Activated naive CD8-positive, alpha-beta T cell treated with anti-CD3 and anti-CD28 coated beads, Interleukin-2, amount 50 U/mL, for 16 hours (primary cell): ENCODE data around the gene CC2D1A.
A peak's percentile ranks its signal among the peaks of the same experiment; 100 is the strongest.
"Not testable (repeated sequence)": the region's sequence is repeated elsewhere in the genome, so short reads cannot be mapped to it uniquely, and the experiment has no call there.

Experiments
- DNase-seq: peaks from one replicate; pipeline ENCODE4 v3.0.0-alpha.2; 2020; ENCODE audit warnings: low read depth, low spot score

CC2D1A gene

DNA sequence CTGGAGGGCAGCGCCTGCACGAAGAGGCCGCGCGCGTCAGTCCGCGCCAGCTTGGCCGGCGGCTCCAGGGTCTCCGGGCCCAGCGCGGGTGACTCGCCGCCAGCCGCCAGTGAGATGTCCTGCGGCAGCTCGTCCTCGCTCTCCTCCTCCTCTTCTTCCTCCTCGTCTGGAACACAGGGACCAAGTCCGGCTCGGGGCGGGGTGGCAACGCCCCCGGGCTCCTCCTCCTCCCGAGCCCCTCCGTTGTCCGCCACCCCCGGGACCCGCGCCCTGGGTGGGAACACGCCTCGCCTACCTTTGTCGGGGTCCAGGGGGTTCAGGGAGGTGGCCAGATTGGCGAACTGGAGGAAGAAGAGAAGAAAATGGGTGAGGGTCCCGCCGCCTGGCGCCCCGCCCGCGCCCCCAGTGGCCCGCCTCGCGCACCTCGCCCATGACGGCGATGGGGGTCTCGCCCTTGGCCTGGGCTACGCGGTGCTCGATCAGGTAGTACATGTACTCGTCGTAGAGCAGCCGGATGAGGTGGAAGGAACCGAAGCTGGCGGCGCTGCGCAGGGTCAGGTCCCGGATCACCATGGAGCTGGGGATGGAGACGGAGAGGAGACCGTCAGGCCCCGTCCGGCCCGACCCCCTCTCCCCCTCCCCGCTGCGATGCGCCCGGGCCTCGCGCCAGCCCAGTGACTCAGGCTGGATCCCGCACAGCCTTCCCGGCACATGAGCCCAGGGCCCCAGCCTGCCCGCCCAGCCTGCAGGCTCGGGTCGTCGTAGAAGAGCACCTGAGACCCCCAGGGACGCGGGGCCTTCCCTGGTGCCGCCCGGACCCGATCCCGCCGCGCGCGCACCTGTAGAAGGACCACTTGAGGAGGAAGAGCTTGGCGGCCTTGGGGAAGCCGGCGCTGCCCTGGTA, 57.0 kb downstream of the CC2D1A start:
- DNase-seq: no peak

DNA sequence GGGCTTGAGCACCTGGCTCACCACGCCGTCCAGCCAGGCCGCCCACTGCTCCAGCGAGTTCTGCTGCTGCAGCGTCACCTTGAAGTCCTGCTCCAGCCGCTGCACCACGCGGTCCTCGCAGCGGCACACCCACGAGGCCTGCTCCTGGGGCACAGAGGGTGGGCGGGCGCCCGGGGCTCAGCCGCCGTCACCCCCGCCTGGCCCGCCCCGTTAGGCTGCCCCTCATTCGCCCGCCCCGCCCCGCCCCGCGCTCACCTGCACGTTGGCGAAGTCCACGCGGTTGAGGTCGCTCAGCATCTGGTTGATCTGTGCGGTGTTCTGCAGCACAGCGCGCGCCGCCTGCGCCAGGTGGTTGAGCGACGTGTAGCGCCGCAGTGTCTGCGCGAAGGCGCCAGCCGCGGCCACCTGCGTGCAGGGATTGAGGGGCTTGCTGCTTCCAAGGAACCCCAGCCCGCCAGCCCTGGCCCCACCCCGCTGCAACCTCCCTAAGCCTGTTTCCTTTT, 57.7 kb downstream of the CC2D1A start:
- no peak for DNase-seq

DNA sequence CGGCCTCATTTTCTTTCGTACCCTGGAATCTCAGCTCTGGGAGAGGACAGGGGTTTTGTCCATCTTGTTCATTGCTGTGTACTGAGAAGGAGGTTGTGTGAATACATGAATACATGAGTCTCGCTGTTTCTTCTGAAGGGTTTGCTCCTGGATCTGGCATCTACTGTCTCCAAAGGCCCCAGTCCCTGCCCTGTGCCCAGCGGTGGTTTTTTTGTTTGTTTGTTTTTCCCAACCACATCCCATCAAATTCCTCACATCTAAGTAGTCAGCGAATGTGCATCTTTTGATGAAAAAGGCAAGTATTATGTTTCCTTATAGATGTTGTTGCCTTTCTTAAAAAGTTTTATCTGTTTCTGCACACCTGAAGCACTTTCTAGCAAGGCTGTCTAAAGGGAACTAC, 58.8 kb downstream of the CC2D1A start:
- no peak for DNase-seq

DNA sequence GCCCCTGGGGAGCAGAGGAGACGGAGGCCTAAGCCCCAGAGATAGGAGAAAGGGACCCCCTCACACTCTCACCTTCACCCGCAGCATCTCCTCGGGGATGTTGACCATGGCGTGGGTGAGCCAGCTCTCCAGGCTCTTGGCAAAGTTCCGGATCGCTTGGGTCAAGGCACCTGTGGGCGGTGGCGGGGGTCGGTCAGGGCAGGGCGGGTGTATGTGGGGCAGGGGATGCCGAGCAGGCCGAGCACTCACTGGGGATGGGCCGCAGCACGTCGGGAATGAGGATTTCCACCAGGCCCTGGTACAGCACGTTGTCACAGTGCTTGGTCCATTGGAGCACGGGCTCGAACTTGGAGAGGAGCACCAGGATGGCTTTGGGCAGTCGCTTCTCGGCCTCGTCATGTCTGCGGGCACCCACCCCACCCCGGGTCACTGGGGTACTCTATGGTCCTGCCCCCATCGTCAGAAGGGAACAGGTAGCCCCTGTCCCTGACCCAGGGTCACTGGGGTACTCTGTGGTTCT, 59.4 kb downstream of the CC2D1A start:
- DNase-seq: no peak

DNA sequence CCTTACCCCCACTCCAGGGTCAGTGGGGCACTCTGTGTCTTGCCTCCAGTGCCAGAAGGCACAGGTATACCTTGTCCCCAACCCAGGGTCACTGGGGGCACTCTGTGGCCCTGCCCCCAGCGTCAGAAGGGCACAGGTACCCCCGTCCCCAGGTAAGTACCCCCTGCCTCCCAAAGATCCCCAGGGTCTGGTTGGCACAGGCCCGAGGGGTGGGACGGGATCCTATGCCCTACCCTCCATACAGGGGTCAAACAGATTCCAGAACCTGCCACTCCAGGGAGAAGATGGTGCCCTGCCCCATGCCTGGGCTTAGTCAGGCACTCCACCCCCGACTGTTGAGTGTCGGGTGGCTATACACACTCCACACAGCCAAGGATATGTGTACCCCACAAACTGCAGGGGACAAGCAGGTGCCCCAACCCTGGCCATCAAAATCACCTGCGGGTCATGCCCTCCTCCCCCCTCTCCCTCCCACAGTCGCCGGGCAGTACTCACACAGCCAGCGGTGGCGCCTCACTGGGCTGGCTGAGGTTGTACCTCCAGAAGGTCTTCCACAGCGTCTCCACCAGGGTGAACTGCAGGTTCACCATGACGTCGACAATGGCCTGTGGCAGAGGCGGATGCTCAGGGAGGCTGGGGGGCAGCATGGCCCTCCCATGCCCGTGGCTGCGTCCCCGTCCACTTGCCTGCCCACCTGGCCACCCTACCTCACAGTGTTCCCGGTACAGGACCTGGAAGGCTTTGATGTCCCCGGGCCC, 60.1 kb downstream of the CC2D1A start:
- DNase-seq: no peak

DNA sequence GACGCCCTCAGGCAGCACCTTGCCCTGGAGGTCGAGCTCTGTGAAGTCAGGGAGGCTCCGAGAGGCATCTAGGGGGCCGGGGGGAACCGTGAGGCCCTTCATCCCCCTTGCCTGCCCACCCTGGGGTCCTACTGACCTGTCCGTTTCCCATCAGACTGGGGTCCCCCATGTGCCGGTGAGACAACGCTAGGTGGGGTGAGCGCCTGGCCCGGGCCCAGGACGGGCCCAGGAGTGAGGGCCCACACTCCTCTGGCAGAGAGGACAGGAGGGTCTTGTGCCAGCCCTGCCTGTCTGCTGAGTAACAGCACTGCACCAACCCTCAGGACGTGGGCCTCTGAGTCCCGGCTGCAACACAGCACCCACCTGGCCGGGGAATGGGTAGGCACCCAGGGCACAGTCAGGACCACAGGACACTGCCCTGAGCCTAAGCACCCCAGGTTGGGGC, 60.7 kb downstream of the CC2D1A start:
- DNase-seq: no peak

DNA sequence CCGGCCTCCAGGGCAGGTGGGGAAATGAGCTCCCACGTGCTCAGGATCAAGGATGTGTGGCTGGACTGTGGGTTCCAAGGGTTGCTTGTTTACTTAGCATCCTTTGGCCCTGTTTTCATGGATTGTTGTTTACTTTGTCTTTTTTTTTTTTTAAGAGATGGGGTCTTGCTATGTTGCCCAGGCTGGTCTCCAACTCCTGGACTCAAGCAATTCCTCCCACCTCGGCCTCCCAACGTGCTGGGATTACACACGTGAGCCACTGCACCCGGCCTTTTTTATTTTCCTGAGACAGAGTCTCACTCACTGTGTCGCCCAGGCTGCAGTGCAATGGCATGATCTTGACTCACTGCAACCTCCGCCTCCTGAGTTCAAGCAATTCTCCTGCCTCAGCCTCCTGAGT, 61.2 kb downstream of the CC2D1A start:
- DNase-seq: not testable (repeated sequence)

DNA sequence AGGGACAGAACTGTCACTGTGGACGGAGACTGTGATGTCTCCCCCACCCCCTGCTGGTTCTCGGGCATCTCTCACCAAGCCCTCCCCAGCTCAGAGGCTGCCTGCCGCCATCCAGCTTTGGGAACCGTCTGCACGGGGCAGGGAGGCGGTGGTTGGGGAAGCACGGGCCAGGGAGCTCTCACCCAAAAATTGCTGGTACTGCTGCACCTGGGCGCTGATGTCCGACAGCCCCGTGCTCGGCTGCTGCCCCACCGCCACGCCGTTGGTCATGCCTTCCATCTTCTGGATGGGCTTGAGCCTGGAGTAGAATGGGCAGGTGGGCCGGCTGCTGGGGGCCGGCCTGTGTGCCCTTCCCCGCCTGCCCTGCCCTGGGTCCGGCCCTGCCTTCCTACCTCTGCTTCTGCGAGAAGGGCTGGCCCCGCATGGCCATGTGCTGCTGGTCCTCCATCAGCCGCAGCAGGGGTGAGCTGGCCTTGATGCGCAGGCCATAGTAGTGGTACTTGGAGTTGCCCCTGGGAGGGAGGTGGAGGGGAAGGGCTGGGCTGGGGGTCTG, 62.5 kb downstream of the CC2D1A start:
- DNase-seq: no peak

DNA sequence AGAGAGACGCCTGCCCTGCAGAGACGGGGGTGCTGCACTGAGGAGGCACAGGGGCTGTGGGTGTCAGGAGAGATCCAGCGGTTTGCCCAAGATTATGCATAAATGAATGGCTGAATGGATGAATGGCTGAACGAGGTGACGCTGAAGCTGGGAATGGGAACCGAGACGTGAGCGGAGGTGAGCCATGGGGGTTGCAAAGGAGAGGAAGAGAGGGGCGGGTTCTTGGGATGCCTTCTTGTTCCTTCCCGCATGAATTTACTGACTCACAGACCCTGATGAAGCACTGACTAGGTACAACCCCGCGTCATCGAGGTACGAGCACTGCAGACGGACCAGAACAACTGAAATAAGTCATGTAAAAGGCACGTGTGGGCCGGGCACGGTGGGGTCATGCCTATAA, 63.0 kb downstream of the CC2D1A start:
- DNase-seq: no peak

DNA sequence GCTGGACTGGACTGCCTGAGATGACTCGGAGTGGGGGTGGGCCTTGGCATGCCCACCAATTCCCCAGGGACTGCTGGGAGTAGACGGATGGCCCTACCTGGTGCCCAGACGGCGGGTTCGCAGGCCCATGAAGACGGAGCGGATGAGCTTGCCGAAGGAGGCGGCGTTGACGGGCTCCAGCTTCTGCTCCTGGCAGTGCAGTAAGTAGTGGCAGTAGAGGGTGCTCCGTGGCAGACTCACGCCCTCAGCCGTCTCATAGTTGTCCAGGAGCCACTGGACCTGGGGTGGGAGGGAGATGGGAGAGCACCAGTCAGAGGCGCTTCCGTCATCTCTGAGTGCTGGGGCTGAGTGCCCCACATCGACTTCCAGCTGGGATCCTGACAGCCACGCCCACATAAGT, 63.9 kb downstream of the CC2D1A start:
- DNase-seq: no peak

DNA sequence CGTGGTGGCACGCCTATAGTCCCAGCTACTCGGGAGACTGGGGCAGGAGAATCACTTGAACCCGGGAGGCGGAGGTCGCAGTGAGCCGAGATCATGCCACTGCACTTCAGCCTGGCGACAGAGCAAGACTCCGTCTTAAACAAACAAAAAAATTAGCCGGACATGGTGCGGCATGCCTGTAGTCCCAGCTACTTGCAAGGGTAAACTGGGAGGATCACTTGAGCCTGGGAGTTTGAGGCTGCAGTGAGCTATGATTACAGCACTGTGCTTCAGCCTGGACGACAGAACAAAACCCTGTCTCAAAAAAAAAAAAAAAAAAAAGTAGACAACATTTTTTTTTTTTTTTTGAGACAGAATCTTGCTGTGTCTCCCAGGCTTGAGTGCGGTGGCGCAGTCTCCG, 65.9 kb downstream of the CC2D1A start:
- DNase-seq: not testable (repeated sequence)

DNA sequence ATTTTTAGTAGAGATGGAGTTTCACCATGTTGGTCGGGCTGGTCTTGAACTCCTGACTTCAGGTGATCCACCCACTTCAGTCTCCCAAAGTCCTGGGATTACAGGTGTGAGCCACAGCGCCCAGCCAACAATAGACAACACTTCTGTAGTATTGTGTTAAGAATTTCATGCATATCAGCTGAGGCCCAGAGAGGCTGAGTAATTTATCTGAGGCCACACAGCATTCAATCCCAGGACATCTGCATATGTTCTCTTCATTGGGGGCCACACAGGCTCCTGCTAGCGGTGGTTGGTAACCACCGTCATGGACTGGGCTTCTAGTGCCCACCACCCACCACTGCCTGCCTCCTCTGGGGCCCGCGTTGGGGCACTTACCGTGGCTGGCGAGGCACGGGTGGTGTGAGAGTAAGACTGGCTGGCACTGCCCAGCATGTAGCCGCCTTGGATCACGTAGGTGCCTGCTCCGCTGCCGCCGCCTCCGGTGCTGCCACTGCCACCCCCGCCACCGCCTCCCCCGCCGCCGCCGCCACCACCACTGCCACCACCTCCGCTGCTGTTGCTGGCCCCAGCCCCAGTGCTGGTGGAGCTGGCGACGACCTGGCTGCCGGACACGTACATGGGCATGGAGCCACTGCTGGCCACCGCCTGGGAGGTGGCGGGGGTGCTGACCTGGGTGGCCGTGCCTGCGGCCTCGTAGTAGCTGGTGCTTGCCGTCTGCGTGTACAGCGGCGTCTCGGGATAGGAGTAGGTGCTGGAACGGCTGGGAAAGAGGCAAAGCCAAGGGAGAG, 66.6 kb downstream of the CC2D1A start:
- no peak for DNase-seq

DNA sequence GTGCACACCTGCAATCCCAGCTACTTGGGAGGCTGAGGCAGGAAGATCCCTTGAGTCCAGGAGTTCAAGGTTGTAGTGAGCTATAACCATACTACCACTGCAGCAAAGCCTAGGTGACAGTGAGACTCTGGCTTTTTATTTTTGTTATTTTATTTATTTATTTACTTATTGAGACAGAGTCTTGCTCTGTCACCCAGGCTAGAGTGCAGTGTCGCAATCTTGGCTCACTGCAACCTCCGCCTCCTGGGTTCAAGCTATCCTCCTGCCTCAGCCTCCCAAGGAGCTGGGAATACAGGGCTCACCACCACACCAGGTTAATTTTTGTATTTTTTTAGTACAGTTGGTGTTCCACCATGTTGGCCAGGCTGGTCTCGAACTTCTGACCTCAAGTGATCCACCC, 67.5 kb downstream of the CC2D1A start:
- DNase-seq: not testable (repeated sequence)

DNA sequence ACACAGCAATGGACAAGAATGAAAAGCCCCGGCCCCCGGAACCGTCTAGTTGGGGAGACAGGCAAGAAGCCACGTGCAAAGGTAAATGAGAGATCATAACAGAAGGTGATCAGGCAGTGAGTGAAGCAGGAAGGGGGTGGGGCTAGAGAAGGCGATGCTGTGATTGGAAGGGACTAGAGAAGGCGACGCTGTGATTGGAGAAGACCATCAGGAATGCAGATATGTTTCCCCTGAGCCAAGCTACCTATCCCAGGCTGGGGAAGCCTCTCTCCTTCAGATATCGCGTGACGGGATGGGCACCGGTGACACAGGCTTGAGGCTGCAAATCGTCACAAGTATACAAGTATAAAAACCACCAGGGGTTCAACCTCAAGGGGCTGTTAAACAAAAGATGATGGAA, 68.1 kb downstream of the CC2D1A start:
- DNase-seq: peak; percentile 41

DNA sequence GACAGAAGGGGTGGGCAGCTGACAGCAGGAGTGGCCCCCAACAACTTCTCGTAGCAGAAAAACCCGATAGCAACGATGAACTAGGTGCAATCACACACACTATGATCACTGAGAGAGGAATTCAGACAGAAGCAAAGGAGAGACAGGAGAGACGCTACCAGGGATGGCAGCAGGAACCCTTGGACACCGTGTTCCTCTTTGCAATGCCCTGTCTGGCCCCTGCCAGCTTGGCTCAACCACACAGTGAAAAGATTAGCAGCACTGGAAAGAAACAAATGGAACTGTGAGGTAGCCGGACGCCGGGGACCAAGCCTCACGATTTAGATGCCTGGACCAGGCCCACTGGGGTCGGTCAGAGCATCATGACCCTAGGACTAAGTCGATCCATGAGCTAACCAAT, 69.9 kb downstream of the CC2D1A start:
- no peak for DNase-seq

DNA sequence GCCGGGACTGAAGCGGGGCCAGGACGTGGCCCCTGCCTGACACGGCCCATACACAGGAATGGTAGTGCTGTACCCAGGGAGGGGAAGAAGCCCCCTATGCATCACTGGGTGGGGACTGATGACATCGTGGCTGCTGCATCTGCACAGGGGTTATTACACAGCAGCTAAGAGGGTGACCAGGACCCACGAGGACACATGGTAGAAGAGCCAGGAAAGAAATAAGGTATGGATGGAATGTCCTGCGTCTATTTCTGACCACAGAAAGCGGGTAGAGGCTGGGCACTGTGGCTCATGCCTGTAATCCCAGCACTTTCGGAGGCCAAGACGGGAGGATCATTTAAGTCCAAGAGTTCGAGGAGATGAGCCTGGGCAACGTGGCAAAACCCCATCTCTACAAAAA, 70.4 kb downstream of the CC2D1A start:
- no peak for DNase-seq

DNA sequence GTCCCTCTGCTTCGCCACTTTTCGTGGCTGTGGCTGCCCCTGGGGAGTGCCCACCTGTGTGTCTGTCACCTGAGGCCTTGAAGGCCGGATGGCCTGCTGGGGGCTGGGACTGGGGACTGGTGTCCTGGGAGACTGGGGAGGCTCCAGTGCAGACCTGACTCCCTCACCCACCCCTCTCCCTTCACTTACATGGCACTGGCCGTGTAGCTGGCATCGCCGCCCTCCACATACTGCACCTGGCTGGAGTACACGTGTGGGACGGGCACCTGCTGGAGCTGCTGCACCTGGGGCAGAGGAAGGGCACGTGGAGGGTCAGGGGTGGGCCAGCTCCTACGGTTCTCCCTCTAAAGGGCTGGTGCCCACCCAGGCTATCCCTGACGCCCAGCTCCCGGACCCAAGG, 71.8 kb downstream of the CC2D1A start:
- no peak for DNase-seq

DNA sequence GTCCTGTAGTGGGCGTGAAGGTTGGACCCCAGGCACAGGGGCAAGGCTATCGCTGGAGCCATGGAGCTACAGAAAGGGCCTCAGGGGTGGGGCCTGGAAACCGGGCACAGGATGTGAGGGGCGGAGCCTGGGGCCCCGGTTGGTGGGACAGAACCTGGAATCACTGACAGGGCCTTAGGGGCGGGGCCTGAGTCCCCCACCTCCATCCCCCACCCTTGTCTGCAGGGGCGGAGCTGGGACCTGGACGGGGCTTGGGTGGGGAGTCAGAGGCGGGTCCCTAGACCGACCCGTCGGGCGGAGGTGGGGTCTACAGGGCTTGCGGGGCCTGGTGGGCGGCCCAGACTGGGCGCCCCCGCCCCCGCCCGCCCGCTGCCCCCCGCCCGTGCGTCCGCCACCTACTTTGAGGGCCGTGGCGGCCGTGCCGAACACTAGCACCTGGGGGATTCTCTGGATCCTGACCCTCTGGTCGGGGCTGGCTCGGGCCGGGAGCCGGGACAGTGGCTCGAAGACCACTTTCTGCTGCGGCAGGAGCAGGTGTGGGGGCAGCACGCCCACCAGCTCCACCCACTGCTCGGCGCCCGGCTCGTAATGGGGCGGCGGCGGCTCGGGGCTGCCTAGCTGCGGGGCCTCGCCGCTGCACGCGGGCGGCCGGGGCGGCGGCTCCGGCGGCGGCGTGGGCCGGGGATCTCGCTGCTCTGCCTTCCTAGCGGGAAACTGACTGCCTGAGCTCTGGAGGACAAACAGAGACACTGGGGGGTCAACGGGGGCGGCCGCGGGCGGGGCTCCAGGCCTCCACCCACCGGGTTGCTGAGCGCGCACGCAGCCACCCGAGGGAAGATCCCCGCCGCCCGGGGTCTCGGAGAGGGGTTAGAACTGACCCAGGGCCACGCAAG, 72.6 kb downstream of the CC2D1A start:
- no peak for DNase-seq

DNA sequence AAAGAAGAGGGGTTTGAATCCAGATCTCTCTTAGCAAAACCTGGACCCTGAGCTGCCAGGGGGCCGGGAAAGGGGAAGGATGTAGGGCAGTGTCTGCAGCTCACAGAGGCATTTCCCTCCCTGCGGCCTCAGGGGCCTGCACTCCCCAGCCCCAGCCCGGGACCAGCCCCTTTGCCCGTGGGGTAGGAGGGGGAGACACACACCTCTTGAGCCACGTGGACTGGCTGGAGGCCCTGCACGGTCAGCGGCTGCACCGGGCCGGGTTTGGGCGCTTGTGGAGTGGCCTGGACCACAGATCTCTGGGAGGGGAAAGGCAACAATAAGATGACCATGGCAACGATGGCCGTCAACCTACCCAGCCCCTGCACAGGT, 73.2 kb downstream of the CC2D1A start:
- no peak for DNase-seq

DNA sequence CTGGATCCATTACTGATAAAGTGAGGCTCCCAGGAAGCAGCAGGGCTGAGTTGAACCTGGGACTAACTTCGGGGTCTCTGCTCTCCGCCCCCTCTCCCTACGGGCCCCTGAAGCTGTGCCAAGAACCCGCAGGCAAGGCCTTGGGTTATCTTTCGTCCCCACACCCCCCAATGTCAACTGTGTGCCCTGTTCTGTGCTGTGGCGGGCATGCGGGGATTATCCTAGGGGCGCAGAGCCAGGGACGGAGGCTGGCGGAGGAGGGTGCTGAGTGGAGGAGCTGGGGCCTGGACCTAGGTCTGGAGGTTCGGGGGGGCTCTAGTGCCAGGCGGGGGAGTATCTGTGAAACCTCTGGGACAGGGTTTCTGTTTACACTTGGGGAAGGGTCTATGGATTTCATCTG, 73.7 kb downstream of the CC2D1A start:
- DNase-seq: no peak
